Mesendoderm (in vitro differentiated cells): ENCODE results near the gene ADAM15.

Experiments
- DNase-seq: peaks from one replicate; pipeline ENCODE4 v3.0.0; 2013
- H2AK5ac ChIP-seq: 2 replicates; pipeline ENCODE4 v1.6.1; 2013; ENCODE audit warnings: low read length, inconsistent platforms
- H2BK120ac ChIP-seq: 2 replicates; pipeline ENCODE4 v1.6.1; 2013; ENCODE audit warnings: low read depth, mild to moderate bottlenecking, low read length, moderate library complexity, mixed read lengths
- H2BK15ac ChIP-seq: replicated peaks from 2 replicates; pipeline ENCODE4 v1.6.1; 2013; ENCODE audit warnings: low read depth, mild to moderate bottlenecking, moderate library complexity
- H2BK5ac ChIP-seq: 2 replicates; pipeline ENCODE4 v1.6.1; 2013; ENCODE audit warnings: low read length, inconsistent platforms
- H3K18ac ChIP-seq: 2 replicates; pipeline ENCODE4 v1.6.1; 2013; ENCODE audit warnings: mild to moderate bottlenecking, low read length, mixed read lengths
- H3K23ac ChIP-seq: one replicate; pipeline ENCODE4 v1.6.1; 2013; ENCODE audit warnings: low read length
- H3K27ac ChIP-seq: 2 replicates; pipeline ENCODE4 v1.5.1; 2013; ENCODE audit warnings: low read depth, mild to moderate bottlenecking, inconsistent platforms, low read length, moderate library complexity
- H3K27me3 ChIP-seq: 2 replicates; pipeline ENCODE4 v1.6.1; 2013; ENCODE audit warnings: low read length, control low read depth, mild to moderate bottlenecking, inconsistent platforms; ENCODE audit not compliant: insufficient read depth, poor library complexity
- H3K36me3 ChIP-seq: 2 replicates; pipeline ENCODE4 v1.6.1; 2013; ENCODE audit warnings: low read length, inconsistent platforms; ENCODE audit not compliant: control insufficient read depth, insufficient read depth
- H3K4ac ChIP-seq: one replicate; pipeline ENCODE4 v1.6.1; 2013; ENCODE audit warnings: low read depth, mild to moderate bottlenecking, low read length, moderate library complexity
- H3K4me1 ChIP-seq: 2 replicates; pipeline ENCODE4 v1.6.1; 2013; ENCODE audit warnings: low read depth, low read length, inconsistent platforms; ENCODE audit not compliant: control insufficient read depth
- H3K4me2 ChIP-seq: 2 replicates; pipeline ENCODE4 v1.6.1; 2013; ENCODE audit warnings: low read length
- H3K4me3 ChIP-seq: 2 replicates; pipeline ENCODE4 v1.5.1; 2013; ENCODE audit warnings: mild to moderate bottlenecking, low read length
- H3K56ac ChIP-seq: one replicate; pipeline ENCODE4 v1.6.1; 2013; ENCODE audit warnings: low read length
- H3K79me1 ChIP-seq: 2 replicates; pipeline ENCODE4 v1.6.1; 2013; ENCODE audit warnings: low read length, inconsistent platforms
- H3K79me2 ChIP-seq: 2 replicates; pipeline ENCODE4 v1.6.1; 2013; ENCODE audit warnings: mild to moderate bottlenecking, low read length; ENCODE audit not compliant: control insufficient read depth, insufficient read depth
- H3K9ac ChIP-seq: 2 replicates; pipeline ENCODE4 v1.6.1; 2013; ENCODE audit warnings: low read length, inconsistent platforms
- H4K5ac ChIP-seq: one replicate; pipeline ENCODE4 v1.6.1; 2013; ENCODE audit warnings: low read length
- H4K8ac ChIP-seq: one replicate; pipeline ENCODE4 v1.6.1; 2013; ENCODE audit warnings: low read depth, mild to moderate bottlenecking, control low read depth, low read length, moderate library complexity
- WGBS: extraction: QIAGEN DNeasy Blood & Tissue Kit; methylation state at CpG from one replicate; pipeline ENCODE4 v1.1.7; 2013; ENCODE audit warnings: low lambda C conversion rate, missing lambda C conversion rate; ENCODE audit not compliant: insufficient coverage; ENCODE audit errors: extremely low coverage; 5-methylcytosine and 5-hydroxymethylcytosine counted together

Gene ADAM15

DNA sequence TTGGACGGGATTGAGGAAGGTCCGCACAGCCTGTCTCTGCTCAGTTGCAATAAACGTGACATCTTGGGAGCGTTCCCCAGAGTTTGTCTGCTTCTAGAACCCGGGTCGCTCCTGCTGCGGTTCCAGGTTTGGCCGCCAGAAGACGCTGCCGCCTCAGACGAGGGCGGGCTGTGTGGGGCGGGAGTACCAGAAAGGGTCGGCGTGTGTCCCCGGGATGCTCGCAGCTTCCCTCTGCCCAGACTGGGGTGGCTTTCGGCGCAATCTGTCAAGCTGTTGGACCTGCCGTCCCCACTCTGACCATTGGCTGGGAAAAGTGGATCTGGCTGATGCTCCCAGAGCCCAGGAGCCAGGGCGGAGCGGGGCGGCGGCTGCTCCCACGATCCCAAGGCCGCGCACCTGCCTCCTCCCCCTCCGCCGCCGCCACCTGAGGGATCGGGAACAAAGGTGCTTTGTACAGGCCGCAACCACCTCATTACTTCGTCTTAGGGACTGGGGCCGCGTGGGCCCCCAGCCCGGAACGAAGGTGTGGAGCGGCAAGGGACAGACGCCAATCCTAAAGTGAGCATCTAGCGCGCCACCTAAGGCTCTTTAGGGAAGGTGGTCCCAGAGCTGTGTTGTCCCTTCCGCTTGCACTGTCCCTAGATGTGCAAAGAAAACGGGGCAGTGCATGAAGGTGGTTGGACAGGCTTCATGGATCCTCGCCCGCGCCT, 11.7 kb downstream of the ADAM15 start:
- Histone ChIP-seq H3K4me3 (no peak overlapping the region), H3K9ac (peak overlapping the region; percentile 59), H3K23ac (no peak overlapping the region), H2AK5ac (no peak overlapping the region), H4K5ac (no peak overlapping the region), H3K36me3 (no peaks in the 10 kb centered on the region), H2BK15ac (no peak overlapping the region), H3K4ac (no peak overlapping the region), H4K8ac (no peak overlapping the region), H3K18ac (no peak overlapping the region), H3K79me1 (peaks cover 6% of the 10 kb centered on the region), H3K27ac (no peak overlapping the region), H3K4me1 (peaks cover 2% of the 10 kb centered on the region), H3K79me2 (no peaks in the 10 kb centered on the region), H3K4me2 (peak overlapping the region; percentile 88), H2BK120ac (no peak overlapping the region), H3K27me3 (no peaks in the 10 kb centered on the region), H3K56ac (peak overlapping the region; percentile 67), H2BK5ac (no peak overlapping the region)
- WGBS = no CpG with 5 or more reads among the region's 46 CpGs
- peak; percentile 82 for DNase-seq

DNA sequence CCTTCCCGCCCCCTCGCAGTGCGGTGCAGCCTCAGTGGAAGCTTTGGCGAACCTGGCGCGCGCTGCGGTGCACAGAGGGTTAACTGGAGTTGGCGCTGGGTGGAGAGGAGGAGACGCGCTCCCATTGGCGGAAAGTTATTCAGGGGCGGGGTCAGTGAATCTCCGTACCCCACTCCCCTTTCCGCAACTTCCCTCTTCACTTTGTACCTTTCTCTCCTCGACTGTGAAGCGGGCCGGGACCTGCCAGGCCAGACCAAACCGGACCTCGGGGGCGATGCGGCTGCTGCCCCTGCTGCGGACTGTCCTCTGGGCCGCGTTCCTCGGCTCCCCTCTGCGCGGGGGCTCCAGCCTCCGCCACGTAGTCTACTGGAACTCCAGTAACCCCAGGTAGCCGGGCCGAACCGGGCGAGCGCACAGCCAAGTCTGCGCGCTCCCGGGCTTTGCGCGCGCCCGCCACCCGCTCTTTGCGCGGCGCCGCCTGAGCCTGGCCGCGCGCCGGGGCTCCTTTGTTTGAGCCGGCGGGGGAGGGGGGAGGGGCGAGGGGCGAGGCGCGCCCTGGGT, 12.5 kb downstream of the ADAM15 start, which contains the start of gene EFNA4:
TSS of gene EFNA4 (plus strand) at position 191 of the 561 bp plus-strand sequence. CDS start at position 275, 84 bp downstream.
- Histone ChIP-seq H3K79me1 (peaks cover 6% of the 10 kb centered on the region), H2BK15ac (no peak within 1 kb of the TSS), H4K5ac (peak within 1 kb of the TSS; percentile 87), H3K9ac (peak within 1 kb of the TSS; percentile 89), H4K8ac (no peak within 1 kb of the TSS), H3K4me3 (peak within 1 kb of the TSS; percentile 80), H3K4me1 (peaks cover 2% of the 10 kb centered on the region), H2BK120ac (no peak within 1 kb of the TSS), H3K36me3 (no peaks in the 10 kb centered on the region), H3K27ac (peak within 1 kb of the TSS; percentile 85), H3K23ac (no peak within 1 kb of the TSS), H3K79me2 (no peaks in the 10 kb centered on the region), H3K56ac (peak within 1 kb of the TSS; percentile 96), H2AK5ac (peak within 1 kb of the TSS; percentile 65), H2BK5ac (peak within 1 kb of the TSS; percentile 59), H3K4me2 (peak within 1 kb of the TSS; percentile 93), H3K18ac (peak within 1 kb of the TSS; percentile 71), H3K27me3 (no peaks in the 10 kb centered on the region), H3K4ac (peak within 1 kb of the TSS; percentile 44)
- peak; percentile 96 for DNase-seq
- WGBS = no CpG with 5 or more reads among the region's 57 CpGs

DNA sequence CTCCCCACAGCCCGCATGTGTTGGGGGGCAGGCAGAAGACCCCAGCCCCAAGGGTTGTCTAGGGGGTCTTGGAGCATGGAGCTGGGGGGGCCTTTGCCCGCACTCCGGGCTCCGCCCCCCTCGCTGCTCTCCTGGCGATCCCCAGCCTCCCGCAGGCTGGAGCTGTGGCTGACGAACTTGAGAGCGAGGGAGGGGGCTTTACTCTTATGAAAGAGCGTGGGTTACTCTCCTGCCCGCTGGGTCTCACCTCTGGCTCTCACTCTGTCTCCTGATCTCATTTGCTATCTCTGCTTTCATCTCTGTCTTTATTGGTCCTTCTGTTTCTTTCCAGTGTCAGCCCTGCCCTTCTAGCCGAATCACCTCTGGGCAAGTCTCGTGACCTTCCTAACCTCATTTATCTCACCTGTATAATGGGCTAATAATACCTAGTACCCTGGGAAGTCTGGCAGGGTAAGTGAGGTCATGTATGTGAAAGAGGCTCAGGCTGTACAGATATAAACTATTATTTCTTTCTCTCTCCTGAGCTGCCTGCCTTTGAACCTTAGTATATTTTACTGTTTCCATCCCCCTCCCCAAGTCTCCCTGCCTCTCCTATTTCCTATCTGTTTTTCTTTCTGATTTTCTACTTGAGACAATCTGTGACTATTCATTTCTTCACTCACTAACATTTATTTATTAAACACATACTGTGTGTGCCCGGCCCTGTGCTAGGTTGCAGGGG, 13.2 kb downstream of the ADAM15 start:
- H4K8ac ChIP-seq = no peak overlapping the region
- H3K4me1 ChIP-seq = peaks cover 2% of the 10 kb centered on the region
- WGBS = no CpG with 5 or more reads among the region's 14 CpGs
- peak overlapping the region; percentile 71 for H3K18ac ChIP-seq
- peak; percentile 90 for DNase-seq
- H3K4ac ChIP-seq = peak overlapping the region; percentile 44
- H3K79me1 ChIP-seq = peaks cover 6% of the 10 kb centered on the region
- peak overlapping the region; percentile 85 for H3K27ac ChIP-seq
- H2BK120ac ChIP-seq = no peak overlapping the region
- H3K79me2 ChIP-seq = no peaks in the 10 kb centered on the region
- H3K23ac ChIP-seq = no peak overlapping the region
- H2BK15ac ChIP-seq = no peak overlapping the region
- peak overlapping the region; percentile 93 for H3K4me2 ChIP-seq
- H4K5ac ChIP-seq = peak overlapping the region; percentile 87
- peak overlapping the region; percentile 90 for H3K56ac ChIP-seq
- peak overlapping the region; percentile 59 for H2BK5ac ChIP-seq
- H3K9ac ChIP-seq = peak overlapping the region; percentile 89
- peak overlapping the region; percentile 71 for H3K4me3 ChIP-seq
- H3K27me3 ChIP-seq = no peaks in the 10 kb centered on the region
- H3K36me3 ChIP-seq = no peaks in the 10 kb centered on the region
- H2AK5ac ChIP-seq = peak overlapping the region; percentile 65

DNA sequence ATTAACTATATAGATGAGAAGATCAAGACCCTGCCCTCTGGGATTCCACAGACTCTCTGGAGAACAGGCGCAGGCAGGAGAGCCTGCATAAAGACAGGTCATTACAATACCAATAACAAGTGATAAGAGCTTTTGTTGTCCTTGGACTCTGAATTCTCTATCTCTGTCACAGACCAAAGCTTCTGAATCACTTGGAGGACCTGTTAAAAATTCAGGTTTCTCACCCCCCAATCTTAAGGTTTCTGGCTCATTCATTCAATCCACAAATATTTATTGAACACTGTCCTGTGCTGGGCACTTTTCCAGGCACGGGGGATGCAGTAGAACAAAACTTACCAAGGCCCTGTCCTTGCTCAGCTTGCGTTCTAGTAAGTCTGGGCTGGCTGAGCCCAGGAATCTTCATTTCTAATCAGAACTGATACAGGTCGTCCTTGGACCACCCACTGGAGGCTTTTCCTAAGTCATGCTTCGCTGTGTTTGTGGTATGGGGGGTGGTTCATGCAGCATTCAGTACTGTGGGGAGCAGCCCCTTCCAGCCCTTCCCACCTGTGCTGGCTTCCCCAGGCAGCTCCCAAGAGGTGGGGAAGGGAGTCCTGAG, 13.8 kb downstream of the ADAM15 start:
- H3K79me1 ChIP-seq = peaks cover 6% of the 10 kb centered on the region
- H2AK5ac ChIP-seq = no peak overlapping the region
- H3K79me2 ChIP-seq = no peaks in the 10 kb centered on the region
- no peak overlapping the region for H2BK5ac ChIP-seq
- no peak overlapping the region for H3K23ac ChIP-seq
- no peak overlapping the region for H2BK15ac ChIP-seq
- no peak overlapping the region for H3K4me2 ChIP-seq
- H3K27ac ChIP-seq = no peak overlapping the region
- H3K56ac ChIP-seq = peak overlapping the region; percentile 59
- H3K36me3 ChIP-seq = peaks cover 2% of the 10 kb centered on the region
- no peak overlapping the region for H4K5ac ChIP-seq
- H3K4ac ChIP-seq = no peak overlapping the region
- no peak overlapping the region for H3K9ac ChIP-seq
- WGBS = no CpG with 5 or more reads among the region's 5 CpGs
- no peak overlapping the region for H3K4me3 ChIP-seq
- DNase-seq = peak; percentile 78
- peaks cover 5% of the 10 kb centered on the region for H3K4me1 ChIP-seq
- H3K27me3 ChIP-seq = no peaks in the 10 kb centered on the region
- no peak overlapping the region for H2BK120ac ChIP-seq
- H3K18ac ChIP-seq = no peak overlapping the region
- H4K8ac ChIP-seq = no peak overlapping the region

DNA sequence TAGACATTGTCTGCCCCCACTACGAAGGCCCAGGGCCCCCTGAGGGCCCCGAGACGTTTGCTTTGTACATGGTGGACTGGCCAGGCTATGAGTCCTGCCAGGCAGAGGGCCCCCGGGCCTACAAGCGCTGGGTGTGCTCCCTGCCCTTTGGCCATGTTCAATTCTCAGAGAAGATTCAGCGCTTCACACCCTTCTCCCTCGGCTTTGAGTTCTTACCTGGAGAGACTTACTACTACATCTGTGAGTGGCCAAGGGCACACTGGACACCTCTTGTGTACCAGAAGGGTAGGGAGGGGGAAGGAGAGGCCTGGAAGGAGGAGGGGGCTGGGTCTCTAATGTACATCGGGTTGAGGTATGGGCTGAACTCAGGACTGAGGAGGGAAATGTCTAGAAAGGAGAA, 15.7 kb downstream of the ADAM15 start:
- peaks cover 6% of the 10 kb centered on the region for H3K79me1 ChIP-seq
- H3K4me2 ChIP-seq = no peak overlapping the region
- no peak overlapping the region for H3K56ac ChIP-seq
- H2BK5ac ChIP-seq = no peak overlapping the region
- no peak overlapping the region for H3K4me3 ChIP-seq
- no peak overlapping the region for H2AK5ac ChIP-seq
- no peak overlapping the region for H3K27ac ChIP-seq
- H2BK120ac ChIP-seq = no peak overlapping the region
- H3K27me3 ChIP-seq = no peaks in the 10 kb centered on the region
- peaks cover 10% of the 10 kb centered on the region for H3K4me1 ChIP-seq
- H3K23ac ChIP-seq = no peak overlapping the region
- H3K79me2 ChIP-seq = no peaks in the 10 kb centered on the region
- no CpG with 5 or more reads among the region's 8 CpGs for WGBS
- no peak overlapping the region for H4K8ac ChIP-seq
- no peak overlapping the region for H3K9ac ChIP-seq
- no peak overlapping the region for H2BK15ac ChIP-seq
- H3K36me3 ChIP-seq = peaks cover 2% of the 10 kb centered on the region
- H3K4ac ChIP-seq = no peak overlapping the region
- no peak overlapping the region for H3K18ac ChIP-seq
- no peak overlapping the region for H4K5ac ChIP-seq
- DNase-seq = no peak
